GM18511 (cell line): ENCODE results near the gene ADAM22.

ENCODE experiments used
- ATAC-seq: cut with Tn5 transposase; IDR thresholded peaks from one replicate; pipeline ENCODE4 v1.9.1; 2021; ENCODE audit warnings: mild to moderate bottlenecking, moderate library complexity; ENCODE audit not compliant: unreplicated experiment

ADAM22 gene

DNA sequence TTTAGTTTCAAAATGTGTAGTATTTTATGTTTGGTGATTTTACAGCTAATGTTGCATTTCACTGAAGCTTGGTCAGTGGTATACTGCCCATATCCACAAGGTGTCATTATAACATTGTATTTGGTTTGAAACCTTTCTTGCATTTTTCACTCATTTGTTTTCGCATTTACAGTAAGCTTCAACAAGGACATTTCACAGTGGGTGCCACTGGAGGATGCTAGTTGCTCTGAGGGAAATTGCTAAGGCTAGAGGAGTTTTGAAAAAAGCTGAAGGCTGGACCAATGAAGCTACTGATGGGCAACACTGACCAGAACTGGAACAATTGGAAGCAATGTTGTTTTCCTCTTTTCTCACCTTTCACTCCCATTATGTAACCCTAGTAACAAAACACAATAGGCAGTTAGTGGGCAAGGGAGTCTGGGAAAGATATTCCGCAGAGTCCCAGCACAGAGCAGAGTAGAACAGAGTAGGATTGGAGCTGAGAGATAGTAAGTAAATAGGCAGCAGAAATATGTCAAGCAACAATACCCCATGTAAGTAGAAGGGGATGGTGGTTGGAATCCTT, 309.4 kb downstream of the ADAM22 start:
- peak; percentile 88 for ATAC-seq

DNA sequence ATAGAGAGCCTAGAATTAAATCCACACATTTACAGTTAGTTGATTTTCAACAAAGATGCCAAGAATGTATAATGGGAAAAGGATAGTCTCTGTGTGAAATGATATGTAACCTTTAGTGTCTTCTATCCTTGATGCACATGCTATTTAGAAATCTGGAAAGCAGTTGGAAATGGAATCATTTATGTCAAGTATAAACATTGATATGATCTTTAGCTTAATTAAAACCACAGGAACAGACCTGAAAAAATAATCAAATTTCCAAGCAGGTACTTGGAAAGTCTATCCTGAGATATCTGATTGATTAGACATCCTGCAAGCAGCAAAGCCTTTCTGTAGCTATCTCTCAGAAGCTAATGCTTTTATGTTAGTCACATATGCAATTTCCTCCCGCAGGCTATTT, 310.2 kb downstream of the ADAM22 start:
- no peak for ATAC-seq
